ENCODE results near the gene KCNJ10.
A peak's percentile ranks its signal among the peaks of the same experiment; 100 is the strongest.

The KCNJ10 gene

GRCh38 chr1:160098852-160099561 is 29.0 kb upstream of the KCNJ10 start:
- peak; percentile 98 for DNase-seq (ENCODE audit: low spot score)

- peak; percentile 93 for DNase-seq (ENCODE audit: low spot score)
Measured at GRCh38 chr1:160097911-160098851, 28.2 kb upstream of the KCNJ10 start, which contains the start of gene IGSF8. IGSF8 (minus strand) TSS chr1:160098619; CDS start chr1:160098472, 147 bp downstream.

- no peak for DNase-seq (ENCODE audit: low spot score)
Measured at GRCh38 chr1:160097151-160097910, 27.4 kb upstream of the KCNJ10 start.

GRCh38 chr1:160096274-160097116 is 26.5 kb upstream of the KCNJ10 start:
- DNase-seq (ENCODE audit: low spot score), result no peak

GRCh38 chr1:160095382-160096105 is 25.6 kb upstream of the KCNJ10 start:
- DNase-seq (ENCODE audit: low spot score), result no peak

- no peak for DNase-seq (ENCODE audit: low spot score)
Measured at GRCh38 chr1:160094806-160095205, 24.8 kb upstream of the KCNJ10 start.

GRCh38 chr1:160094291-160094625 is 24.3 kb upstream of the KCNJ10 start:
- DNase-seq (ENCODE audit: low spot score), result peak; percentile 94

GRCh38 chr1:160093624-160094290 is 23.8 kb upstream of the KCNJ10 start:
- DNase-seq (ENCODE audit: low spot score), result no peak

- no peak for DNase-seq (ENCODE audit: low spot score)
Measured at GRCh38 chr1:160093069-160093395, 23.1 kb upstream of the KCNJ10 start.

- no peak for DNase-seq (ENCODE audit: low spot score)
Measured at GRCh38 chr1:160092366-160093068, 22.6 kb upstream of the KCNJ10 start.

- no peak for DNase-seq (ENCODE audit: low spot score)
Measured at GRCh38 chr1:160091666-160092223, 21.8 kb upstream of the KCNJ10 start.

- no peak for DNase-seq (ENCODE audit: low spot score)
Measured at GRCh38 chr1:160090760-160091159, 20.8 kb upstream of the KCNJ10 start.

GRCh38 chr1:160089883-160090282 is 19.9 kb upstream of the KCNJ10 start:
- no peak for DNase-seq (ENCODE audit: low spot score)

GRCh38 chr1:160087118-160087662 is 17.2 kb upstream of the KCNJ10 start:
- DNase-seq (ENCODE audit: low spot score), result no peak

- DNase-seq (ENCODE audit: low spot score), result no peak
Measured at GRCh38 chr1:160086456-160086892, 16.5 kb upstream of the KCNJ10 start.

- DNase-seq (ENCODE audit: low spot score), result peak; percentile 93
Measured at GRCh38 chr1:160085686-160086455, 15.9 kb upstream of the KCNJ10 start.

GRCh38 chr1:160084771-160085321 is 14.9 kb upstream of the KCNJ10 start:
- DNase-seq (ENCODE audit: low spot score), result no peak

All from COLO829 (cell line).